Astrocyte (in vitro differentiated cells and primary cell): ENCODE data around the gene MIER1. TPM values are rescaled to one million over a fixed set of nuclear protein-coding genes. Genes with fewer than 3 reads are reported as not detected.

ENCODE experiments used
- DNase-seq: peaks from one replicate; pipeline ENCODE4 v3.0.0-alpha.2; 2010; ENCODE audit warnings: low read depth
- FAIRE-seq: peaks from 2 replicates; lab custom pipeline; 2011; peaks lifted over from hg19 to GRCh38; lab: Jason Lieb, UNC
- H2AFZ ChIP-seq: 2 replicates; pipeline ENCODE4 v1.6.0; 2012; ENCODE audit warnings: low read depth, low read length, inconsistent platforms
- H3K27ac ChIP-seq: 2 replicates; pipeline ENCODE4 v1.5.1; 2011; ENCODE audit warnings: low read depth, low read length, inconsistent platforms
- H3K27me3 ChIP-seq: 2 replicates; pipeline ENCODE4 v1.6.0; 2011; ENCODE audit warnings: low read length, inconsistent platforms; ENCODE audit not compliant: insufficient read depth
- H3K36me3 ChIP-seq: 2 replicates; pipeline ENCODE4 v1.5.1; 2011; ENCODE audit warnings: low read length, inconsistent platforms; ENCODE audit not compliant: insufficient read depth
- H3K4me1 ChIP-seq: 2 replicates; pipeline ENCODE4 v1.5.1; 2011; ENCODE audit warnings: low read length, inconsistent platforms; ENCODE audit not compliant: insufficient read depth
- H3K4me2 ChIP-seq: 2 replicates; pipeline ENCODE4 v1.6.0; 2012; ENCODE audit warnings: low read length, inconsistent platforms
- H3K4me3 ChIP-seq: 2 replicates; pipeline ENCODE4 v1.5.1; 2011; ENCODE audit warnings: low read depth, mild to moderate bottlenecking, low read length, inconsistent platforms; ENCODE audit not compliant: insufficient read depth
- H3K79me2 ChIP-seq: 2 replicates; pipeline ENCODE4 v1.6.0; 2012; ENCODE audit warnings: mild to moderate bottlenecking, low read length, inconsistent platforms; ENCODE audit not compliant: insufficient read depth
- H3K9ac ChIP-seq: 2 replicates; pipeline ENCODE4 v1.6.0; 2012; ENCODE audit warnings: mild to moderate bottlenecking, low read length, inconsistent platforms
- H3K9me3 ChIP-seq: 2 replicates; pipeline ENCODE4 v1.5.1; 2012; ENCODE audit warnings: low read depth, mild to moderate bottlenecking, low read length, inconsistent platforms; ENCODE audit not compliant: insufficient read depth
- H4K20me1 ChIP-seq: 2 replicates; pipeline ENCODE4 v1.6.0; 2012; ENCODE audit warnings: low read length, inconsistent platforms; ENCODE audit not compliant: insufficient read depth
- H3K27ac Mint-ChIP-seq: one replicate; pipeline ENCODE4 v1.8.0; 2021; ENCODE audit warnings: mild to moderate bottlenecking, mixed read lengths; ENCODE audit not compliant: unreplicated experiment
- H3K27me3 Mint-ChIP-seq: one replicate; pipeline ENCODE4 v1.8.0; 2021; ENCODE audit warnings: low read depth, mixed read lengths; ENCODE audit not compliant: unreplicated experiment
- H3K36me3 Mint-ChIP-seq: one replicate; pipeline ENCODE4 v1.8.0; 2021; ENCODE audit warnings: low read depth, mixed read lengths; ENCODE audit not compliant: unreplicated experiment
- H3K4me1 Mint-ChIP-seq: one replicate; pipeline ENCODE4 v1.8.0; 2021; ENCODE audit warnings: low read depth, mixed read lengths; ENCODE audit not compliant: unreplicated experiment
- H3K4me3 Mint-ChIP-seq: one replicate; pipeline ENCODE4 v1.8.0; 2021; ENCODE audit warnings: mild to moderate bottlenecking, moderate library complexity, mixed read lengths; ENCODE audit not compliant: unreplicated experiment
- H3K9me3 Mint-ChIP-seq: one replicate; pipeline ENCODE4 v1.8.0; 2021; ENCODE audit warnings: mild to moderate bottlenecking, mixed read lengths; ENCODE audit not compliant: unreplicated experiment
- EZH2 ChIP-seq: IDR thresholded peaks from 2 replicates; pipeline ENCODE4 v1.6.1; 2012; ENCODE audit warnings: mild to moderate bottlenecking, low read length, inconsistent platforms; ENCODE audit not compliant: insufficient read depth
- total RNA-seq: library from RNA; stranded (reverse); gene quantifications from 2 replicates; pipeline ENCODE4 v1.2.1, GENCODE V29; 2021
- TF ChIP-seq, protein P1 (sequence below): IDR thresholded peaks from 2 replicates; pipeline ENCODE4 v1.5.1; 2011; ENCODE audit warnings: low read depth, mild to moderate bottlenecking, inconsistent platforms, low read length, moderate library complexity; ENCODE audit not compliant: insufficient read depth

Gene MIER1
- total RNA-seq, 1 donor from 2014 or later, result 40.2 TPM

DNA sequence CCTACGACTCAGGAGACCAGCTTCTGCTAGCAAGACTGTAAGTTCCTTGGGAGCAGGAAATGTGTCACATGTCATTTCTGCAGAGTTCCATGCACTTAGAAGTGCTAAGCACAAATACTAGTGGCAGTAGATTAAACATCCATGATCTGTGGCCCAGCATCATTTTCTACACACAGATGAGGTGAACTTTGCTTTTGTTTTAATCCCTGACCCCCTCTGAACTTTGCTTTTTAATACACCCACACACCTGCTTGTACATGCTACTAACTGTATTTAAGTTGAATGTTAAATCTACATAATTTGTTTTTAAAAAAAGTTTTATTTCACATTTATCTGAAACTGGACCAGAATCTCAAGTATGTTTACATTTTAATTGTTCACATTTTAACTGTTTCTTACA is 104.7 kb downstream of the MIER1 start:
- no peaks in the 10 kb centered on the region for H3K27me3 ChIP-seq
- FAIRE-seq (no peak), DNase-seq (no peak)
- no peak overlapping the region for H3K4me3 ChIP-seq
- H3K4me2 ChIP-seq, result no peak overlapping the region
- Mint-ChIP-seq H3K9me3 (no peaks in the 10 kb centered on the region), H3K27ac (no peak overlapping the region), H3K36me3 (peaks cover 11% of the 10 kb centered on the region), H3K4me1 (peaks cover 9% of the 10 kb centered on the region), H3K4me3 (no peak overlapping the region), H3K27me3 (no peaks in the 10 kb centered on the region)
- TF ChIP-seq EZH2, result no peak
- TF ChIP-seq, protein P1, sequence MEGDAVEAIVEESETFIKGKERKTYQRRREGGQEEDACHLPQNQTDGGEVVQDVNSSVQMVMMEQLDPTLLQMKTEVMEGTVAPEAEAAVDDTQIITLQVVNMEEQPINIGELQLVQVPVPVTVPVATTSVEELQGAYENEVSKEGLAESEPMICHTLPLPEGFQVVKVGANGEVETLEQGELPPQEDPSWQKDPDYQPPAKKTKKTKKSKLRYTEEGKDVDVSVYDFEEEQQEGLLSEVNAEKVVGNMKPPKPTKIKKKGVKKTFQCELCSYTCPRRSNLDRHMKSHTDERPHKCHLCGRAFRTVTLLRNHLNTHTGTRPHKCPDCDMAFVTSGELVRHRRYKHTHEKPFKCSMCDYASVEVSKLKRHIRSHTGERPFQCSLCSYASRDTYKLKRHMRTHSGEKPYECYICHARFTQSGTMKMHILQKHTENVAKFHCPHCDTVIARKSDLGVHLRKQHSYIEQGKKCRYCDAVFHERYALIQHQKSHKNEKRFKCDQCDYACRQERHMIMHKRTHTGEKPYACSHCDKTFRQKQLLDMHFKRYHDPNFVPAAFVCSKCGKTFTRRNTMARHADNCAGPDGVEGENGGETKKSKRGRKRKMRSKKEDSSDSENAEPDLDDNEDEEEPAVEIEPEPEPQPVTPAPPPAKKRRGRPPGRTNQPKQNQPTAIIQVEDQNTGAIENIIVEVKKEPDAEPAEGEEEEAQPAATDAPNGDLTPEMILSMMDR, result no peak
- no peaks in the 10 kb centered on the region for H3K4me1 ChIP-seq
- no peak overlapping the region for H2AFZ ChIP-seq
- H3K79me2 ChIP-seq, result no peaks in the 10 kb centered on the region
- no peak overlapping the region for H3K9ac ChIP-seq
- H4K20me1 ChIP-seq, result no peaks in the 10 kb centered on the region
- H3K36me3 ChIP-seq, result no peaks in the 10 kb centered on the region
- H3K27ac ChIP-seq, result no peak overlapping the region
- no peaks in the 10 kb centered on the region for H3K9me3 ChIP-seq

DNA sequence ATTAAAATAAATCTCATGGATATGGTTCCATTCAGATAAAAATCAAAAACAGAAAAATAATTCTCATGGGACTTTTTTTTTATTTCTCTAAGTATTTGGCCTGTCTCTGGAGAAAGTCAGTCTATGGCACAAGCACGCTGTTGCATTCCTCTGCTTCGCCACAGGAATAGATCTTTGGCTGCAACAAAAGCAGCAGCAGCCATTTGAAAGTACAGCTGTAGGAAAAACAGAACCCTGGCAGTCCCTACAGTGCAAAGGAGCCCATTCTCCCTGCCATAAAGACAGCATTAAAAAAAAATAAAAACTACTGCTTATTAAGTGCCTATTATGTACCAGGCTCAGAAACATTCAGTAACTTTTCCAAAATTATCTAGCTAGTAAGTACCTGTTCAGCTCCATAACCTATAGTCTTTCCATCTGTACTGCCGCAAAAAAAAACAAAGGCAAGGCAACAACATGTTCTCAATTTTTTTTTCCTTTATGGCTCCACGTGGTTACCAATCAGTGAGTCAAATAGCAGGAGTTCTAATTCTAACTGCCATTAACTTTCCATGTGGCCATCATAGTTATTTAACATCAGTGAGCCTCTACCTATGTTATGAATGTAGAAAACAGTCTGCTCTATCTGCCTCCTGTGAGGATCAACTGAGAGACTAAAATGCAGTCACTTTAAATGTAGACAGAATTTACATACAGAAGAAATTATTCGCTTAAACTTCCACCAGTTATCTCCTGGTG is 106.5 kb downstream of the MIER1 start:
- DNase-seq (peak; percentile 50), FAIRE-seq (no peak)
- Histone ChIP-seq H4K20me1 (no peaks in the 10 kb centered on the region), H3K27me3 (no peaks in the 10 kb centered on the region), H3K9ac (no peak overlapping the region), H3K36me3 (peaks cover 5% of the 10 kb centered on the region), H3K4me1 (no peaks in the 10 kb centered on the region), H3K4me3 (no peak overlapping the region), H3K79me2 (no peaks in the 10 kb centered on the region), H2AFZ (no peak overlapping the region), H3K27ac (no peak overlapping the region), H3K9me3 (no peaks in the 10 kb centered on the region), H3K4me2 (no peak overlapping the region)
- Mint-ChIP-seq H3K36me3 (peaks cover 13% of the 10 kb centered on the region), H3K4me1 (peaks cover 9% of the 10 kb centered on the region), H3K9me3 (no peaks in the 10 kb centered on the region), H3K27me3 (no peaks in the 10 kb centered on the region), H3K4me3 (no peak overlapping the region), H3K27ac (no peak overlapping the region)
- TF ChIP-seq, protein P1, result no peak

DNA sequence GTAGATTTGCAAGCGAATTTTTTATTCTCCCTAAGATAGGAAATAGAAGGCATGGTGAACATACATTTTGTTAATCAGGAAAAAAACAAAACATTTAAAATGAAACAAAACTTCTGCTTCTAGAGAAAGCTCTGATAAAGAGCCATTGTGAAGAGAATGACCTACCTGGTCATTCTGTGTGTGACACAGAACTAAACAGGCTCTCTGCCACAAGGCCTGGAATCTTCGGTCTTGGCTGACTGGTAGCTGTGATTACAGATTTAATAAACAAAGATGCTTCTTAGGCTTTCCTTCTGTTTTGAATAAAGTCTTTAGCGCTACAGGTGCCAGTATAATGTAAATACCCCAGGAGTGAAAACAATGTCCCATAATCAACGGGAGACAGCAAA is 107.1 kb downstream of the MIER1 start:
- no peak for DNase-seq
- no peak overlapping the region for H2AFZ ChIP-seq
- no peak for FAIRE-seq
- no peaks in the 10 kb centered on the region for H3K79me2 ChIP-seq
- H3K9me3 ChIP-seq, result no peaks in the 10 kb centered on the region
- Mint-ChIP-seq H3K9me3 (peaks cover 2% of the 10 kb centered on the region), H3K36me3 (peaks cover 18% of the 10 kb centered on the region), H3K4me1 (peaks cover 9% of the 10 kb centered on the region), H3K4me3 (no peak overlapping the region), H3K27ac (no peak overlapping the region), H3K27me3 (no peaks in the 10 kb centered on the region)
- no peak overlapping the region for H3K9ac ChIP-seq
- no peaks in the 10 kb centered on the region for H4K20me1 ChIP-seq
- H3K4me2 ChIP-seq, result no peak overlapping the region
- no peaks in the 10 kb centered on the region for H3K4me1 ChIP-seq
- peaks cover 9% of the 10 kb centered on the region for H3K36me3 ChIP-seq
- TF ChIP-seq, protein P1, result no peak
- no peak for TF ChIP-seq EZH2
- H3K4me3 ChIP-seq, result no peak overlapping the region
- no peaks in the 10 kb centered on the region for H3K27me3 ChIP-seq
- no peak overlapping the region for H3K27ac ChIP-seq
